A549 treated with CpdA at 1 μM for 4 hours (cell line): ENCODE data around the gene NTMT2. TPM values are rescaled to one million over a fixed set of nuclear protein-coding genes. Genes with fewer than 3 reads are reported as not detected.

Experiments used
- total RNA-seq: library from RNA; stranded (reverse); fragments of 200-300 nt; extraction: Qiagen RNA extraction; gene quantifications from 5 replicates; pipeline ENCODE4 v1.2.3, GENCODE V29; 2022; ENCODE audit warnings: low read depth

The NTMT2 gene
- not detected in 5 replicates for total RNA-seq

DNA sequence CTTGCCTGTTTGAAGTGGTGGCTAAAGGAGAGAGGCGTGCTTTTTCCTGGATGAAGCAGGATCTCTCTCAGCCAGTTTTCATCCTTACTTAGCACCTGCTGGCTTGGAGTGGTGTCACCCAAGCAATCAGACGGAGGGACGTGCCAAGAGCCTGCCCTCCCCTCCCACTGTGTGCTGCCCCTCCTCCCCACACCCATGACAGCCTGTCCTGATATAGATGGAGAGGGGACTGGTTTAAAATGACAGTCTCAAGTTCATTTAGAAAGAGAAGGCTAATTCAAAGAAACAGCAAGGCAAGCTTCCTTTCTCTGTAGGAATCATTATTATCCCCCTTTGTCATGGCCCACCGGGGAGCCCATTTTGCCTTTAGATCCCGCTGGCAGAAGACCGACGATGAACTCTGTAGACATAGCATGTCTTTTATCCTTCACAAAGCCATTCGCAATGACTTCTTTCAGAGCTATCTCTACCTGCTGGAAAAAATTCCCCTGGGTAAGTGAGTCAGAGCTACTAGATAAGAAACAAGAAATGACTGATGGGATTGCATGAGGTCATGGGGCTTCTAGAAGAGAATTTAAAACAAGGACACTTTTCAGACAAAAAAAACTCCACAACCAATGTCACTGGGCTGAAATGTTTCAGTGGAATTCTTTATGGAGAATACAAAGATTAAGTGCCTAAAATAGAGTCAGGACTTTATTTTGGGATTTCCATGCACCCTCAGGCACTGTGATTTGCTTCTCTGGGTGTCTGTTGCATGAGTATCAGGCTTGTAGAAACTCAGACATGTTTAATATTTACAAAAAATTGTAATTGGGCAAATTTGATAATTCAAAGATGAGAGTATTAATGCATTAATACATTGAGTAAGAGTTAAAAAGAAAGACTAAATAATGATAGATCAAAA lies at the start of gene NTMT2:
Gene NTMT2, plus strand, starts transcription at position 190 of the 907 bp plus-strand sequence. Its CDS starts 149 bp downstream, at position 339.

Other genes with a start within 250 kb of the NTMT2 start
- 11.1 to 13.5 TPM (median 12.4 TPM) in 5 replicates for gene KIFAP3, start 71.3 kb upstream of the NTMT2 start, total RNA-seq